Measurements from ENCODE around the gene KCNH6. TPM values are rescaled to one million over a fixed set of nuclear protein-coding genes. Genes with fewer than 3 reads are reported as not detected.

Gene KCNH6
- total and polyA plus RNA-seq, 7 donors = 0.13 TPM; not detected in 6

DNA sequence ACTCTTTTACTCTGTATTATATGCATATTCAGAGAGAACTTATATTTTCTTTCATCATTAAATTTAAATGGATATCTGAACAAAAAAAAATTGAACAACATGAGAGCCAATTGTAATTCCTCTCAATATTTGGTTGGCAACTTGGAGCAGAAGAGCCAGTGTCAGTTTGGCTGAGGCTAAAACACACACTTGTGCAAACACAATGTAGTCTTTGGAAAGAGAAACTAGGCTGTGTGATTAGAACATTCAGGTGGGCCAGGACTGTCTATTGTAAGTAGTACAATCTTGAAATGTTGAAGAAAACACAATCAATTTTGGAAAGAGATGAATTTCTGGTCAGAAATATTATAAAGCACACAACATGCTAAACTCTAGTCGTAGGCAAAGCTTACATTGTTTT lies 44.1 kb downstream of the KCNH6 start:
- no peak for DNase-seq
- intact Hi-C loops (cut with DNase I) = no loop called here
- H3K36me3 ChIP-seq = no peaks in the 10 kb centered on the region
- WGBS, 2 donors = 89 to 94% methylated on average over 1 of the region's 1 CpG
- H3K27ac ChIP-seq = no peak overlapping the region
- no peaks in the 10 kb centered on the region for H3K27me3 ChIP-seq
- H3K4me3 ChIP-seq = no peak overlapping the region
- H3K4me1 ChIP-seq = no peaks in the 10 kb centered on the region
- H3K9me3 ChIP-seq = no peaks in the 10 kb centered on the region
- TF ChIP-seq CTCF (IDR thresholded peaks at IDR 0.05) (no peak), EP300 (IDR thresholded peaks at IDR 0.05) (no peak), POLR2AphosphoS5 (IDR thresholded peaks at IDR 0.05) (no peak), POLR2A (IDR thresholded peaks at IDR 0.05) (no peak)

DNA sequence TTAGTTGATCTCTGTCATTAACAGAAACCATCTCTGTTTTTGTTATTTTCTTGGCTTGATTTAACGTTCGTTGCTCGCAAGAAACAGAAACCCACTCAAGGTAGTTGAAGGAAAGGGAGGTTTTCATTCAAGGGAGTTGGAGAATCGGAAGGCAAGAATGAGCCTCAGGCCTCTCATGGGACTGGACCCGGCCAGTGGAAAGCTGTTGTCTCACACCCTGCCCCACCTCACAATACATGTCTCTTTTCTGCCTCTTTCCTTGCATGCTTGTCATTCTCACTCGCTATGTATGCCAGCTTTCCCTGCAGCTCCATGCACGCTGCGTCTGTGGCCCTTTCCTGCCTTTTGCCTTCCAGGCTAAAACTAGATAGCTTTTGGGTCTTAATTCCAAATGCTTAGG lies 45.4 kb downstream of the KCNH6 start:
- WGBS, 2 donors = 87 to 89% methylated on average over 8 of the region's 8 CpGs
- H3K4me1 ChIP-seq = no peaks in the 10 kb centered on the region
- no peak overlapping the region for H3K4me3 ChIP-seq
- H3K27ac ChIP-seq = no peak overlapping the region
- H3K36me3 ChIP-seq = no peaks in the 10 kb centered on the region
- intact Hi-C loops (cut with DNase I) = no loop called here
- no peaks in the 10 kb centered on the region for H3K27me3 ChIP-seq
- no peaks in the 10 kb centered on the region for H3K9me3 ChIP-seq
- TF ChIP-seq POLR2A (IDR thresholded peaks at IDR 0.05) (no peak), POLR2AphosphoS5 (IDR thresholded peaks at IDR 0.05) (no peak), CTCF (IDR thresholded peaks at IDR 0.05) (no peak), EP300 (IDR thresholded peaks at IDR 0.05) (no peak)
- DNase-seq = no peak

- Histone ChIP-seq H3K4me1 (no peaks in the 10 kb centered on the region), H3K27ac (no peak overlapping the region), H3K36me3 (no peaks in the 10 kb centered on the region), H3K27me3 (no peaks in the 10 kb centered on the region), H3K9me3 (no peaks in the 10 kb centered on the region), H3K4me3 (no peak overlapping the region)
- DNase-seq = no peak
- 92 to 95% methylated on average over 1 of the region's 1 CpG for WGBS, 2 donors
- no peak for TF ChIP-seq POLR2A (IDR thresholded peaks at IDR 0.05)
- no peak for TF ChIP-seq EP300 (IDR thresholded peaks at IDR 0.05)
- TF ChIP-seq POLR2AphosphoS5 (IDR thresholded peaks at IDR 0.05) = no peak
- no peak for TF ChIP-seq CTCF (IDR thresholded peaks at IDR 0.05)
- intact Hi-C loops (cut with DNase I) = no loop called here
Measured at GRCh38 chr17:63571632-63572310, 48.6 kb downstream of the KCNH6 start.

GRCh38 chr17:63573634-63574033 lies 50.5 kb downstream of the KCNH6 start:
- TF ChIP-seq CTCF (IDR thresholded peaks at IDR 0.05) (no peak), POLR2AphosphoS5 (IDR thresholded peaks at IDR 0.05) (no peak), EP300 (IDR thresholded peaks at IDR 0.05) (no peak), POLR2A (IDR thresholded peaks at IDR 0.05) (no peak)
- intact Hi-C loops (cut with DNase I) = no loop called here
- Histone ChIP-seq H3K4me3 (no peak overlapping the region), H3K27ac (no peak overlapping the region), H3K9me3 (no peaks in the 10 kb centered on the region), H3K4me1 (no peaks in the 10 kb centered on the region), H3K27me3 (no peaks in the 10 kb centered on the region), H3K36me3 (peaks cover 0 to 2% (median 0%) of the 10 kb centered on the region in 4 donors)
- no peak for DNase-seq
- WGBS, 2 donors = 81 to 90% methylated on average over 5 of the region's 5 CpGs
